Endothelial cell of umbilical vein (primary cell): Measurements from ENCODE around the gene ZNF777. TPM values are rescaled to one million over a fixed set of nuclear protein-coding genes. Genes with fewer than 3 reads are reported as not detected.

Experiments
- BruUV-seq: library from RNA; stranded (reverse); fragments of 400-500 nt; replicated peaks from 2 replicates; lab custom pipeline; 2021; lab: Mats Ljungman, UMichigan
- CTCF ChIA-PET: fragments of 300-600, 350-600 bp; sonication (Branson Sonifier 250); formaldehyde crosslinking; loops from one replicate; lab custom pipeline; 2021; ENCODE audit warnings: antibody characterized with exemption, inconsistent platforms; lab: Charles Lee
- POLR2A ChIA-PET: fragments of 300-600, 350-600 bp; sonication (Branson Sonifier 250); formaldehyde crosslinking; loops from one replicate; lab custom pipeline; 2021; ENCODE audit warnings: antibody characterized with exemption, inconsistent platforms; lab: Charles Lee
- DNase-seq: peaks from one replicate; pipeline ENCODE4 v3.0.0-alpha.2; 2011; ENCODE audit warnings: low read depth, low spot score
- FAIRE-seq: peaks from 2 replicates; lab custom pipeline; 2011; peaks lifted over from hg19 to GRCh38; lab: Jason Lieb, UNC
- H2AFZ ChIP-seq: 2 replicates; pipeline ENCODE4 v1.6.0; 2012; ENCODE audit warnings: low read depth, low read length, control low read depth, inconsistent platforms
- H3K27ac ChIP-seq: 2 replicates; pipeline ENCODE4 v1.5.1; 2011; ENCODE audit warnings: low read depth, mild to moderate bottlenecking, control low read depth, low read length, moderate library complexity; ENCODE audit not compliant: insufficient read depth
- H3K27me3 ChIP-seq, 2 experiments: 2 replicates each; pipeline versions ENCODE4 v1.6.0 to v1.6.1; 2011; ENCODE audit warnings: low read length in 2 of 2, mixed read lengths in 1 of 2; ENCODE audit not compliant: control insufficient read depth in 2 of 2, insufficient read depth in 2 of 2
- H3K36me3 ChIP-seq, 2 experiments: 2 replicates in 1 of 2; 3 replicates in 1 of 2; pipeline ENCODE4 v1.5.1; 2011; ENCODE audit warnings: low read length in 2 of 2, mild to moderate bottlenecking in 1 of 2, moderate library complexity in 1 of 2; ENCODE audit not compliant: control insufficient read depth in 2 of 2, insufficient read depth in 2 of 2; ENCODE audit errors: extremely low read depth in 1 of 2
- H3K4me1 ChIP-seq: 3 replicates; pipeline ENCODE4 v1.5.1; 2011; ENCODE audit warnings: mild to moderate bottlenecking, low read length; ENCODE audit not compliant: control insufficient read depth, insufficient read depth; ENCODE audit errors: extremely low read depth
- H3K4me2 ChIP-seq: 2 replicates; pipeline ENCODE4 v1.6.1; 2011; ENCODE audit warnings: low read length, control low read depth, mixed read lengths; ENCODE audit not compliant: insufficient read depth
- H3K4me3 ChIP-seq, 3 experiments: fragments of 200-600 bp in 1 of 3; sonication (generic), shearing (Covaris generic) in 1 of 3; replicated peaks in 1 of 3; 2 replicates each; pipeline ENCODE4 v1.5.1; 2011 to 2016; ENCODE audit warnings: control low read depth in 3 of 3, low read length in 3 of 3, mild to moderate bottlenecking in 2 of 3, inconsistent platforms in 1 of 3, low read depth in 1 of 3, moderate library complexity in 1 of 3; ENCODE audit not compliant: insufficient read depth in 1 of 3
- H3K79me2 ChIP-seq: 2 replicates; pipeline ENCODE4 v1.6.0; 2012; ENCODE audit warnings: low read length, inconsistent platforms; ENCODE audit not compliant: control insufficient read depth, insufficient read depth
- H3K9ac ChIP-seq: replicated peaks from 2 replicates; pipeline ENCODE3; 2011; ENCODE audit warnings: low read length, control low read depth; ENCODE audit not compliant: insufficient read depth; ENCODE audit errors: extremely low read depth
- H3K9me1 ChIP-seq: replicated peaks from 3 replicates; pipeline ENCODE4 v1.6.0; 2011; ENCODE audit warnings: mild to moderate bottlenecking, low read length; ENCODE audit not compliant: control insufficient read depth, insufficient read depth; ENCODE audit errors: extremely low read depth
- H3K9me3 ChIP-seq: replicated peaks from 2 replicates; pipeline ENCODE4 v1.5.1; 2012; ENCODE audit warnings: low read length, inconsistent platforms; ENCODE audit not compliant: control insufficient read depth, insufficient read depth
- H4K20me1 ChIP-seq: replicated peaks from 2 replicates; pipeline ENCODE3; 2011; ENCODE audit warnings: mild to moderate bottlenecking, low read length; ENCODE audit not compliant: control insufficient read depth, insufficient read depth; ENCODE audit errors: extremely low read depth
- CTCF ChIP-seq, 2 donors: IDR thresholded peaks; 1 replicate in 1 of 2; 2 replicates in 1 of 2; pipeline ENCODE4 v1.5.1; 2011; ENCODE audit warnings: low read length in 2 of 2, mild to moderate bottlenecking in 2 of 2, moderate library complexity in 2 of 2, control low read depth in 1 of 2, inconsistent platforms in 1 of 2, low read depth in 1 of 2; ENCODE audit not compliant: insufficient read depth in 1 of 2; ENCODE audit errors: extremely low read depth in 1 of 2
- EZH2 ChIP-seq: IDR thresholded peaks from 2 replicates; pipeline ENCODE4 v1.6.1; 2012; ENCODE audit warnings: borderline replicate concordance, low read depth, mild to moderate bottlenecking, moderate library complexity, low read length, inconsistent platforms; ENCODE audit not compliant: severe bottlenecking
- FOS ChIP-seq: IDR thresholded peaks from 2 replicates; pipeline ENCODE4 v1.6.1; 2011; ENCODE audit warnings: mild to moderate bottlenecking, low read length, moderate library complexity, borderline replicate concordance; ENCODE audit not compliant: insufficient read depth
- GATA2 ChIP-seq: IDR thresholded peaks from 2 replicates; pipeline ENCODE4 v1.7.0; 2011; ENCODE audit warnings: low read depth, mild to moderate bottlenecking, moderate library complexity, mixed read lengths, low read length; ENCODE audit not compliant: insufficient read length, insufficient read depth
- JUN ChIP-seq: IDR thresholded peaks from 2 replicates; pipeline ENCODE4 v1.6.1; 2011; ENCODE audit warnings: borderline replicate concordance, low read depth; ENCODE audit not compliant: insufficient read length, insufficient read depth
- MYC ChIP-seq: IDR thresholded peaks from one replicate; pipeline ENCODE4 v1.6.1; 2011; ENCODE audit warnings: mild to moderate bottlenecking, low read depth, low read length
- POLR2A ChIP-seq: IDR thresholded peaks from 2 replicates; pipeline ENCODE4 v1.6.1; 2012; ENCODE audit warnings: low read depth, mild to moderate bottlenecking, control low read depth, low read length
- POLR2AphosphoS5 ChIP-seq: IDR thresholded peaks from 2 replicates; pipeline ENCODE4 v1.6.1; 2012; ENCODE audit warnings: low read depth, mild to moderate bottlenecking, control low read depth, low read length, moderate library complexity; ENCODE audit not compliant: insufficient read depth
- dilution Hi-C: fragments of 300-500 bp; cut with MboI; formaldehyde crosslinking; loops from one replicate; pipeline ENCODE4 v1.15.0; 2019; ENCODE audit warnings: low sequenced_read_pairs; ENCODE audit not compliant: extremely low pct_ligation_motif_present
- intact Hi-C: fragments of 100-400 bp; cut with micrococcal nuclease; formaldehyde crosslinking; loops from one replicate; pipeline ENCODE4 v1.10.0; 2022
- polyA plus RNA-seq, 4 experiments: library from polyadenylated mRNA; depleted of rRNA in 3 of 4; stranded (reverse) in 3 of 4; unstranded in 1 of 4; fragments of >200 nt; gene quantifications; 2 replicates each; pipeline versions ENCODE4 v1.2.1 to v1.2.3, GENCODE V29; 2011 to 2012; ENCODE audit warnings: missing spikeins in 1 of 4
- total RNA-seq: library from RNA; stranded (reverse); gene quantifications from 2 replicates; pipeline ENCODE4 v1.2.3, GENCODE V29; 2021
- TF ChIP-seq, protein P1 (sequence below): IDR thresholded peaks from 2 replicates; pipeline ENCODE4 v1.6.1; 2011; ENCODE audit not compliant: insufficient read depth, insufficient read length

Gene ZNF777
- total and polyA plus RNA-seq, 2 donors (not counting 3 experiments of a cell fraction or from before 2014, with no cell fraction given): 7.4 to 11.1 TPM

DNA sequence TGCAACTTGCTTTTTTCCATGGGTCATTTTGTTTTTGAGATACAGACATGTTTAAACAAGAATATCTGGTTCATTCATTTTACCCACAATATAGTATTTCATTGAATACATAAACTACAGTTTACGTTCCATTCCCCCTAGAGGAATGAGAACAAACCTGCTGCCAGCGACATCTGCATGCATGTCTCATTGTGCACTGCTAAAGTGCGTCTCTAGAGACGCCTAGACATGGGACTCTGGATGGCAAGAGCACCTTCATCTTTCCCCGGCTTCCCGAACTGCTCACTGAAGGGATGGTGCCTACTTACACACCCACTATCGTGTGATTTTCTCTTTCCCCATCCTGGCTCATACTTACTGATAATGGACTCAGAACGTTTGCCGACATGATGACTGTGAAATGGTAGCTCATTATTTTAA lies 1.2 kb upstream of the ZNF777 start:
- dilution Hi-C loops (no loop called here), intact Hi-C loops (loop anchor here (5.0 kb wide), 1 partner anchor 335 kb away; the partner anchor contains the start of gene ZNF425)
- DNase-seq (no peak), FAIRE-seq (no peak)
- H2AFZ ChIP-seq: no peak overlapping the region
- peaks cover 9% of the 10 kb centered on the region for H3K4me1 ChIP-seq
- ChIA-PET POLR2A (no interaction called here), CTCF (interaction anchor here (3.7 kb wide), 1 partner anchor 39 kb away, joined by 26 read pairs; no protein-coding TSS in a partner anchor)
- BruUV-seq: no TSS peak
- no peaks in the 10 kb centered on the region for H3K9me3 ChIP-seq
- no peak overlapping the region for H3K27ac ChIP-seq
- H3K36me3 ChIP-seq: no peaks in the 10 kb centered on the region
- no peak overlapping the region for H3K9ac ChIP-seq
- no peak overlapping the region for H3K4me3 ChIP-seq
- H3K79me2 ChIP-seq: peaks cover 14% of the 10 kb centered on the region
- H4K20me1 ChIP-seq: no peaks in the 10 kb centered on the region
- peaks cover 0 to 4% of the 10 kb centered on the region in 2 experiments for H3K27me3 ChIP-seq
- no peak for TF ChIP-seq CTCF (IDR thresholded peaks at IDR 0.05; ENCODE audit: extremely low read depth in 1 of 2, insufficient read depth in 1 of 2, low read depth in 1 of 2, low read length in 2 of 2)
- TF ChIP-seq, protein P1, sequence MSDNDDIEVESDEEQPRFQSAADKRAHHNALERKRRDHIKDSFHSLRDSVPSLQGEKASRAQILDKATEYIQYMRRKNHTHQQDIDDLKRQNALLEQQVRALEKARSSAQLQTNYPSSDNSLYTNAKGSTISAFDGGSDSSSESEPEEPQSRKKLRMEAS: no peak
- no peak for TF ChIP-seq FOS
- TF ChIP-seq GATA2: no peak
- TF ChIP-seq POLR2A: no peak
- TF ChIP-seq EZH2: no peak
- TF ChIP-seq JUN: no peak
- no peak for TF ChIP-seq POLR2AphosphoS5
- TF ChIP-seq MYC: no peak
- H3K4me2 ChIP-seq: no peak overlapping the region
- no peaks in the 10 kb centered on the region for H3K9me1 ChIP-seq
